H9 (cell line): ENCODE results near the gene CHTF8. TPM values are rescaled to one million over a fixed set of nuclear protein-coding genes. Genes with fewer than 3 reads are reported as not detected.
A peak's percentile ranks its signal among the peaks of the same experiment; 100 is the strongest.

Experiments used
- DNase-seq: peaks from one replicate; pipeline ENCODE4 v3.0.0-alpha.2; 2017
- H2AFZ ChIP-seq: one replicate; pipeline ENCODE4 v1.6.1; 2013; ENCODE audit warnings: mild to moderate bottlenecking, low read length, control low read depth, moderate library complexity
- H2AK5ac ChIP-seq: 2 replicates; pipeline ENCODE4 v1.6.1; 2013; ENCODE audit warnings: low read length, control low read depth, mixed read lengths; ENCODE audit not compliant: insufficient read length
- H2BK120ac ChIP-seq: one replicate; pipeline ENCODE4 v1.6.1; 2013; ENCODE audit warnings: low read depth, mild to moderate bottlenecking, low read length, control low read depth, inconsistent platforms; ENCODE audit not compliant: poor library complexity, severe bottlenecking
- H2BK12ac ChIP-seq: 2 replicates; pipeline ENCODE4 v1.6.1; 2013; ENCODE audit warnings: low read length, control low read depth, mixed read lengths, low read depth; ENCODE audit not compliant: insufficient read length
- H2BK15ac ChIP-seq: 2 replicates; pipeline ENCODE4 v1.6.1; 2013; ENCODE audit warnings: low read depth, low read length, control low read depth
- H2BK20ac ChIP-seq: one replicate; pipeline ENCODE4 v1.6.1; 2013; ENCODE audit warnings: low read depth, mild to moderate bottlenecking, low read length, control low read depth, inconsistent platforms; ENCODE audit not compliant: poor library complexity, severe bottlenecking
- H2BK5ac ChIP-seq: 2 replicates; pipeline ENCODE4 v1.6.1; 2013; ENCODE audit warnings: low read length, control low read depth, mixed read lengths; ENCODE audit not compliant: insufficient read length
- H3K14ac ChIP-seq: 2 replicates; pipeline ENCODE4 v1.6.1; 2013; ENCODE audit warnings: low read length, control low read depth; ENCODE audit not compliant: insufficient read depth
- H3K18ac ChIP-seq: 2 replicates; pipeline ENCODE4 v1.6.1; 2013; ENCODE audit warnings: low read depth, mild to moderate bottlenecking, mixed read lengths, low read length, control low read depth; ENCODE audit not compliant: insufficient read length
- H3K23ac ChIP-seq: 2 replicates; pipeline ENCODE4 v1.6.1; 2013; ENCODE audit warnings: low read length, control low read depth, mixed read lengths, low read depth; ENCODE audit not compliant: insufficient read length
- H3K23me2 ChIP-seq: 2 replicates; pipeline ENCODE4 v1.6.1; 2013; ENCODE audit warnings: low read depth, mild to moderate bottlenecking, mixed read lengths, low read length, control low read depth; ENCODE audit not compliant: insufficient read length, poor library complexity, severe bottlenecking
- H3K27ac ChIP-seq: 2 replicates; pipeline ENCODE4 v1.5.1; 2013; ENCODE audit warnings: low read length, control low read depth, mixed read lengths, low read depth; ENCODE audit not compliant: insufficient read length
- H3K27me3 ChIP-seq: 2 replicates; pipeline ENCODE4 v1.6.1; 2013; ENCODE audit warnings: low read length, control low read depth, inconsistent platforms; ENCODE audit not compliant: insufficient read depth
- H3K4ac ChIP-seq: 2 replicates; pipeline ENCODE4 v1.6.1; 2013; ENCODE audit warnings: low read depth, mild to moderate bottlenecking, control low read depth, inconsistent platforms, low read length, moderate library complexity
- H3K4me1 ChIP-seq: 2 replicates; pipeline ENCODE4 v1.6.1; 2013; ENCODE audit warnings: low read length, control low read depth, inconsistent platforms; ENCODE audit not compliant: insufficient read depth
- H3K4me2 ChIP-seq: 2 replicates; pipeline ENCODE4 v1.6.1; 2013; ENCODE audit warnings: low read length, control low read depth, mixed read lengths; ENCODE audit not compliant: insufficient read length, insufficient read depth
- H3K56ac ChIP-seq: 2 replicates; pipeline ENCODE4 v1.6.1; 2013; ENCODE audit warnings: low read depth, mild to moderate bottlenecking, mixed read lengths, low read length, control low read depth; ENCODE audit not compliant: insufficient read length
- H3K79me1 ChIP-seq: 2 replicates; pipeline ENCODE4 v1.6.1; 2013; ENCODE audit warnings: low read depth, mild to moderate bottlenecking, moderate library complexity, low read length, control low read depth, inconsistent platforms; ENCODE audit not compliant: insufficient read depth, poor library complexity, severe bottlenecking
- H3K79me2 ChIP-seq: 2 replicates; pipeline ENCODE4 v1.6.1; 2013; ENCODE audit warnings: low read length, control low read depth, inconsistent platforms; ENCODE audit not compliant: insufficient read depth
- H3K9ac ChIP-seq: 2 replicates; pipeline ENCODE4 v1.6.1; 2013; ENCODE audit warnings: low read length, control low read depth, mixed read lengths; ENCODE audit not compliant: insufficient read length; ENCODE audit errors: extremely low read depth
- H3K9me3 ChIP-seq: one replicate; pipeline ENCODE4 v1.6.1; 2013; ENCODE audit warnings: low read depth, low read length, inconsistent platforms; ENCODE audit not compliant: control insufficient read depth
- H3T11ph ChIP-seq: one replicate; pipeline ENCODE4 v1.6.1; 2013; ENCODE audit warnings: mild to moderate bottlenecking, low read length, control low read depth, inconsistent platforms
- H4K20me1 ChIP-seq: one replicate; pipeline ENCODE4 v1.6.1; 2013; ENCODE audit not compliant: control insufficient read depth, insufficient read length, insufficient read depth
- H4K5ac ChIP-seq: 2 replicates; pipeline ENCODE4 v1.6.1; 2013; ENCODE audit warnings: low read depth, mild to moderate bottlenecking, mixed read lengths, low read length, control low read depth; ENCODE audit not compliant: insufficient read length
- H4K8ac ChIP-seq: replicated peaks from 2 replicates; pipeline ENCODE4 v1.6.1; 2013; ENCODE audit warnings: low read length, control low read depth, mixed read lengths, low read depth; ENCODE audit not compliant: insufficient read length
- H4K91ac ChIP-seq: 2 replicates; pipeline ENCODE4 v1.6.1; 2013; ENCODE audit warnings: low read depth, mild to moderate bottlenecking, moderate library complexity, mixed read lengths, low read length, control low read depth; ENCODE audit not compliant: insufficient read length
- H3K27ac Mint-ChIP-seq, 3 experiments: 2 replicates in 2 of 3; 3 replicates in 1 of 3; pipeline ENCODE4 v1.8.0; 2020 to 2021; ENCODE audit warnings: mixed read lengths in 3 of 3, mild to moderate bottlenecking in 1 of 3, moderate library complexity in 1 of 3
- H3K27me3 Mint-ChIP-seq: 2 replicates; pipeline ENCODE4 v1.8.0; 2021; ENCODE audit warnings: low read depth, mild to moderate bottlenecking, moderate library complexity, mixed read lengths
- H3K36me3 Mint-ChIP-seq, 3 experiments: 2 replicates in 2 of 3; 3 replicates in 1 of 3; pipeline ENCODE4 v1.8.0; 2020 to 2021; ENCODE audit warnings: low read depth in 3 of 3, mixed read lengths in 3 of 3; ENCODE audit not compliant: insufficient read depth in 1 of 3
- H3K4me1 Mint-ChIP-seq, 2 experiments: 2 replicates each; pipeline ENCODE4 v1.8.0; 2020; ENCODE audit warnings: mixed read lengths in 2 of 2
- H3K4me3 Mint-ChIP-seq, 2 experiments: 2 replicates in 1 of 2; 3 replicates in 1 of 2; pipeline ENCODE4 v1.8.0; 2020 to 2021; ENCODE audit warnings: mild to moderate bottlenecking in 2 of 2, mixed read lengths in 2 of 2, moderate library complexity in 1 of 2
- H3K9me3 Mint-ChIP-seq, 2 experiments: 2 replicates in 1 of 2; 3 replicates in 1 of 2; pipeline ENCODE4 v1.8.0; 2020; ENCODE audit warnings: mild to moderate bottlenecking in 2 of 2, mixed read lengths in 2 of 2, moderate library complexity in 1 of 2
- WGBS: extraction: QIAGEN DNeasy Blood & Tissue Kit; methylation state at CpG from one replicate; pipeline ENCODE4 v1.1.7; 2013; ENCODE audit warnings: missing lambda C conversion rate, low lambda C conversion rate, mixed read lengths; ENCODE audit not compliant: insufficient read length; ENCODE audit errors: extremely low coverage; 5-methylcytosine and 5-hydroxymethylcytosine counted together
- total RNA-seq: library from RNA; stranded (reverse); gene quantifications from 2 replicates; pipeline ENCODE4 v1.2.1, GENCODE V29; 2021
- TF ChIP-seq, protein P1 (sequence below): fragments of 200-600 bp; sonication (generic); conservative IDR thresholded peaks from 3 replicates; pipeline ENCODE4 v1.8.0; 2021; ENCODE audit warnings: antibody characterized with exemption, mild to moderate bottlenecking

The CHTF8 gene
- total RNA-seq, 1 experiment from 2014 or later = 168 TPM

DNA sequence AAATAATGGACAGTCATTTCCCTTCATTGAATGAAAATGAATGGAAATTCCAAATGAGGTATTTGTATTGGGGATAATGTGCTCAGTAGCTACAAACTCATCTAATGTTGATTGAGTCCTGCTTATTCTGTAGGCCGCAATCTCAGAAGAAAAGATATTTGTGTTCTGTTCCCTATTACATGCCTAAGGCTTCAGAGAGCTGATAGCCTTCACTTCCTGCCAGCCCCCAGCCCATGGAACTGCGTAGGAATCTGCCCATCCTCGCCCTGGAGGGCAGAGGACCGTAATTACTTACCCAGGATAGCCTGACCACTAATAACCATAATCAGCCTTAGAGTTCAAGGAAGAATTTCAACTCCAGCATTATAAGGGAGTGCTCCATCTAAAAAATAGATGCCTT lies 36.7 kb upstream of the CHTF8 start:
- Histone ChIP-seq H3K56ac (no peak overlapping the region), H2AFZ (no peak overlapping the region), H4K20me1 (no peaks in the 10 kb centered on the region), H2AK5ac (no peak overlapping the region), H3K27ac (no peak overlapping the region), H3K27me3 (no peaks in the 10 kb centered on the region), H4K91ac (no peak overlapping the region), H3K14ac (no peak overlapping the region), H3T11ph (no peak overlapping the region), H2BK12ac (no peak overlapping the region), H2BK15ac (no peak overlapping the region), H2BK5ac (no peak overlapping the region), H4K5ac (no peak overlapping the region), H3K9me3 (no peaks in the 10 kb centered on the region), H2BK120ac (no peak overlapping the region), H3K79me2 (no peaks in the 10 kb centered on the region), H2BK20ac (no peak overlapping the region), H3K18ac (no peak overlapping the region), H3K23me2 (no peaks in the 10 kb centered on the region), H4K8ac (no peak overlapping the region), H3K4me2 (no peak overlapping the region), H3K9ac (no peak overlapping the region), H3K23ac (no peak overlapping the region), H3K4ac (no peak overlapping the region), H3K79me1 (no peaks in the 10 kb centered on the region), H3K4me1 (no peaks in the 10 kb centered on the region)
- Mint-ChIP-seq H3K4me1 (peaks cover 0 to 9% of the 10 kb centered on the region in 2 experiments; a peak in 1 of 4 replicates), H3K27me3 (no peaks in the 10 kb centered on the region), H3K27ac (peak overlapping the region in 1 of 3 experiments; percentile 49; a peak in 1 of 7 replicates), H3K4me3 (no peak overlapping the region), H3K9me3 (no peaks in the 10 kb centered on the region), H3K36me3 (peaks cover 37 to 68% (median 51%) of the 10 kb centered on the region in 3 experiments; a peak in 6 of 7 replicates)
- DNase-seq = no peak
- WGBS = no CpG with 5 or more reads among the region's 4 CpGs
- TF ChIP-seq, protein P1, sequence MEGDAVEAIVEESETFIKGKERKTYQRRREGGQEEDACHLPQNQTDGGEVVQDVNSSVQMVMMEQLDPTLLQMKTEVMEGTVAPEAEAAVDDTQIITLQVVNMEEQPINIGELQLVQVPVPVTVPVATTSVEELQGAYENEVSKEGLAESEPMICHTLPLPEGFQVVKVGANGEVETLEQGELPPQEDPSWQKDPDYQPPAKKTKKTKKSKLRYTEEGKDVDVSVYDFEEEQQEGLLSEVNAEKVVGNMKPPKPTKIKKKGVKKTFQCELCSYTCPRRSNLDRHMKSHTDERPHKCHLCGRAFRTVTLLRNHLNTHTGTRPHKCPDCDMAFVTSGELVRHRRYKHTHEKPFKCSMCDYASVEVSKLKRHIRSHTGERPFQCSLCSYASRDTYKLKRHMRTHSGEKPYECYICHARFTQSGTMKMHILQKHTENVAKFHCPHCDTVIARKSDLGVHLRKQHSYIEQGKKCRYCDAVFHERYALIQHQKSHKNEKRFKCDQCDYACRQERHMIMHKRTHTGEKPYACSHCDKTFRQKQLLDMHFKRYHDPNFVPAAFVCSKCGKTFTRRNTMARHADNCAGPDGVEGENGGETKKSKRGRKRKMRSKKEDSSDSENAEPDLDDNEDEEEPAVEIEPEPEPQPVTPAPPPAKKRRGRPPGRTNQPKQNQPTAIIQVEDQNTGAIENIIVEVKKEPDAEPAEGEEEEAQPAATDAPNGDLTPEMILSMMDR = no peak
